Stimulated activated naive CD8-positive, alpha-beta T cell treated with anti-CD3 and anti-CD28 coated beads, Interleukin-15, amount 100 ng/mL, for 72 hours (primary cell): ENCODE measurements around the gene GATC.
"Not testable (repeated sequence)": the region's sequence is repeated elsewhere in the genome, so short reads cannot be mapped to it uniquely, and the experiment has no call there.

Experiments used
- ATAC-seq: fragments of 150-1000 bp; cut with Tn5 transposase; 2 replicates; pipeline ENCODE4 v1.10.0; 2021; ENCODE audit warnings: mild to moderate bottlenecking, moderate library complexity
- DNase-seq, 2 donors: peaks; one replicate each; pipeline ENCODE4 v3.0.0; 2021 to 2022
- H3K27ac Mint-ChIP-seq, 2 donors: one replicate each; pipeline ENCODE4 v1.8.0; 2022; ENCODE audit warnings: mild to moderate bottlenecking in 2 of 2, mixed read lengths in 2 of 2, moderate library complexity in 2 of 2
- H3K27me3 Mint-ChIP-seq: one replicate; pipeline ENCODE4 v1.8.0; 2022; ENCODE audit warnings: mixed read lengths
- H3K4me1 Mint-ChIP-seq: one replicate; pipeline ENCODE4 v1.8.0; 2022; ENCODE audit warnings: mild to moderate bottlenecking, mixed read lengths
- H3K4me3 Mint-ChIP-seq, 2 donors: one replicate each; pipeline ENCODE4 v1.8.0; 2022; ENCODE audit warnings: mild to moderate bottlenecking in 2 of 2, mixed read lengths in 2 of 2, moderate library complexity in 1 of 2
- H3K9me3 Mint-ChIP-seq, 2 donors: one replicate each; pipeline ENCODE4 v1.8.0; 2022; ENCODE audit warnings: mixed read lengths in 2 of 2

Gene GATC

DNA sequence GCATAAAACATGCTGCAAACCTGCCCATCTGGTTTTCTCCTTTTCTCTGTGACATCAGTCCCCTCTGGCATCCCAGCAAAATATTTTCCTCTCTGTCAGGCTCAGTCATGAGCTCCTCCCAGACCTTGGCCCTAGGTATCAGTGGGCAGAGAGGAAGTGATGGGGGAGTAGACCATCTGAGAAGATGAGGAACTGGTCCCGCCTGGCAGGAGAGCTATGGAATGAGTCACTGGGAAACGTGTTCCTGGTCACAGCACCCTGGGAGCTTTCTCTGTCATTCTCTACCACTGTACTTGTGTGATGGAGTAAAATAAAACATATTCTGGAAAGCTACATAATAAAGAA, 28.3 kb downstream of the GATC start:
- Mint-ChIP-seq H3K4me1 (peaks cover 38% of the 10 kb centered on the region), H3K27ac (peak overlapping the region in 1 of 2 donors; percentile 5), H3K9me3 (no peaks in the 10 kb centered on the region), H3K4me3 (no peak overlapping the region), H3K27me3 (no peaks in the 10 kb centered on the region)
- no peak for DNase-seq
- no peak for ATAC-seq

DNA sequence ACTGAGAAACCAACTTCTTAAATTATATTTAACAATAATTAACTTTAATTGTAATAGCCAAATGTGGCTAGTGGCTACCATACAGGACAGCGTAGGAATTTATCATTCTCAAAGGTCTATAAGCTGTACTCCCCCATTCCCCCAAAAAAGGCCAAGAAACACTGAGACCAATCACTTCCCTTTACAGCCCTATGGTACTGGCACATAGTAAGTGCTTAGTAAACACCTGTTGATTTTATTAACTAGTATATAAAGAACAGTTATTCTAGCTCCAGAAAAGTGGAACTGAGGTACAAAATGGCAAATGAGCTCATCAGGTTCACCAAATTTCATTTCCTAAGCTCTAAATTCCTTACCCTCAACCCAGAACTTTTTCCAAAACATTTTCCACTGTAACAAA, 29.4 kb downstream of the GATC start:
- Mint-ChIP-seq H3K27me3 (no peaks in the 10 kb centered on the region), H3K4me3 (no peak overlapping the region), H3K9me3 (no peaks in the 10 kb centered on the region), H3K27ac (no peak overlapping the region), H3K4me1 (peaks cover 28% of the 10 kb centered on the region)
- ATAC-seq: no peak
- no peak for DNase-seq

DNA sequence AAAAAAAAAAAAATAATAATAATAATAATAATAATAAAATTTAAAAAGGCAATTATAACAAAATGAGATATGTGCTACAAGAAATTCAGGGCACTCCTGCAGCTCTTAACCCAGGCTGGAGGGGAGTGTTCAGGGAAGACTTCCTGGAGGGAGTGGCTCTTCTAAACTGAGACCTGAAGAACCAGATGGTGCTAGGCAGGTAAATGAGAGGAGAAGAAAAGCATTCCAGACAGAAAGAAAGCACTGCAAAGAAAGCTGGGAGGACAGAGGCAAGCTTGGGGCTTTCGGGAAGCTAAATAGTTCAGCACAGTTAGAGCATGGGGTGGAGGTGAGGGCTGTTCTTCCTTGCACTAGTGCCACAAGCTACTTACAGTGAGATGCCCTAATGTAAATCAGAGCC, 33.2 kb downstream of the GATC start:
- Mint-ChIP-seq H3K27me3 (no peaks in the 10 kb centered on the region), H3K9me3 (no peaks in the 10 kb centered on the region), H3K27ac (no peak overlapping the region), H3K4me1 (peaks cover 3% of the 10 kb centered on the region), H3K4me3 (no peak overlapping the region)
- no peak for DNase-seq
- no peak for ATAC-seq

DNA sequence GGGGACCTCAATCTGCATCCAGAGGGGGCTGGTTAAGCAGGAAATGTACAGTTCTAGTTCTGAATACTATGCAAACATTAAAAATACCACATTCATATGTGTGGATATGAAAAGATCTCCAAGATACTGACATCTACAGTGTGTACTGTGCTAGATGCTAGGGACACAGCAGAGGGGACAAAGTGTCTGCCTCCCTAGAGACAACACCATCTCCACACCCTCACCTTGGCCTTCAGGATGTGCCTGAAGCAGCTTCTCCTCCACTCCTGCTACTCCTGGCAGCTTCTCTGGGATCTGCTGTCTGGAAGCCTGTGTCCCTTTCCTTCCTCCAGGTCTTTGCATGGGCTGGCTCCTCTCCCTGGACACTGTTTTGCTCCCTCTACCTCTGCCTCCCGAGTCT, 34.0 kb downstream of the GATC start:
- no peaks in the 10 kb centered on the region for H3K27me3 Mint-ChIP-seq
- no peaks in the 10 kb centered on the region for H3K4me1 Mint-ChIP-seq
- no peaks in the 10 kb centered on the region for H3K9me3 Mint-ChIP-seq
- DNase-seq (no peak), ATAC-seq (no peak)
- H3K27ac Mint-ChIP-seq: no peak overlapping the region
- H3K4me3 Mint-ChIP-seq: no peak overlapping the region

DNA sequence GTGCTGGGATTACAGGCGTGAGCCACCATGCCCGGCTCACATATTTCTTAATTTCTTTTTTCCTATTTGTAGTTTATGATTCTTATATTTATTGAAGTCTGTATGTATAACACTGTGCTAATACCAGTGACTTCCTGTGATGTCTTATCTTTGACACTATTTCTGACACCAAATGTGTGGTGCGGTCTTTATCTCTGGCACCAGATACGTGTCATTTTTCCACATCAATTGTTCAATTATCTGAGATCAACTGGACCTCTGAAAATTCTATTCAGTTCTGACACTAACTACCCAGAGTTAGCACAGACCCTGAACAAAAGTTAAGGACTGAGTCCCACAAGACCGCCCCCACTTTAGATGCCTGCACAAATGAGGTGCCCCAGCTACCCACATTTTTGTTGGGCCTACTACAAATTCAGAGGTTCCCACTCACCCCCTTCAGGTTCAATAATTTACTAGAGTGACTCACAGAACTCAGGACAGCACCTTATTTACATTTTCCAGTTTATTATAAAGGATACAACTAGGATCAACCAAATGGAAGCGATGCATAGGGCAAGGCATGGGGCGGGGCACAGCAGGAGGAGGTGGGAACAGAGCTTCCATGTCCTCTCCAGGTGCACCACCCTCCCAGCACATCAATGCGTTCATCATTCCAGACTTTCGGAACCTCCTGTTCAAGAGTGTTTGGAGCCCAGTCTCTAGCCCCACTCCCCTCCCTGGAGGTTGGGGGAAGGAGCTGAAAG, 35.0 kb downstream of the GATC start:
- no peak for DNase-seq
- Mint-ChIP-seq H3K4me3 (no peak overlapping the region), H3K27me3 (no peaks in the 10 kb centered on the region), H3K4me1 (no peaks in the 10 kb centered on the region), H3K27ac (no peak overlapping the region), H3K9me3 (no peaks in the 10 kb centered on the region)
- ATAC-seq: no peak

DNA sequence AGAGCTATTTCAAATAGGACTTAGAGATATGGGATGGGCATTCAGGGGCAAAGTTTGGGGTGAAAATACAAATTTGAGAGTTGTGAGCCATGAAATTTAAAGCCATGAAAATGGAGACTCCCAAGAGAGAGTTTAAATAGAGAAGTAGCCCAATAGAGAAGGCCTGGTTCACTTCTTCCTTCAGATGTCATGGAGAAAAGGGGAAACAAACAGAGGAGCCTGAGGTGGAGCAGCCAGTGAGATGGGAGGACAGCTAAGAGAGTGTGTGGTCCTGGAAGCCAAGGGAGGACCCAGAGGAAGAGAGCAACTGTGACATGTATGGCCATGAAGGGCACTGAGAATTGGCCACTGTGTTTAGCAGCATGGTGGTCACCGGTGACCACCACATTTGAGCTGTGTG, 37.4 kb downstream of the GATC start:
- Mint-ChIP-seq H3K27me3 (no peaks in the 10 kb centered on the region), H3K27ac (peak overlapping the region in 1 of 2 donors; percentile 55), H3K4me1 (no peaks in the 10 kb centered on the region), H3K4me3 (no peak overlapping the region), H3K9me3 (no peaks in the 10 kb centered on the region)
- no peak for DNase-seq
- ATAC-seq: no peak

DNA sequence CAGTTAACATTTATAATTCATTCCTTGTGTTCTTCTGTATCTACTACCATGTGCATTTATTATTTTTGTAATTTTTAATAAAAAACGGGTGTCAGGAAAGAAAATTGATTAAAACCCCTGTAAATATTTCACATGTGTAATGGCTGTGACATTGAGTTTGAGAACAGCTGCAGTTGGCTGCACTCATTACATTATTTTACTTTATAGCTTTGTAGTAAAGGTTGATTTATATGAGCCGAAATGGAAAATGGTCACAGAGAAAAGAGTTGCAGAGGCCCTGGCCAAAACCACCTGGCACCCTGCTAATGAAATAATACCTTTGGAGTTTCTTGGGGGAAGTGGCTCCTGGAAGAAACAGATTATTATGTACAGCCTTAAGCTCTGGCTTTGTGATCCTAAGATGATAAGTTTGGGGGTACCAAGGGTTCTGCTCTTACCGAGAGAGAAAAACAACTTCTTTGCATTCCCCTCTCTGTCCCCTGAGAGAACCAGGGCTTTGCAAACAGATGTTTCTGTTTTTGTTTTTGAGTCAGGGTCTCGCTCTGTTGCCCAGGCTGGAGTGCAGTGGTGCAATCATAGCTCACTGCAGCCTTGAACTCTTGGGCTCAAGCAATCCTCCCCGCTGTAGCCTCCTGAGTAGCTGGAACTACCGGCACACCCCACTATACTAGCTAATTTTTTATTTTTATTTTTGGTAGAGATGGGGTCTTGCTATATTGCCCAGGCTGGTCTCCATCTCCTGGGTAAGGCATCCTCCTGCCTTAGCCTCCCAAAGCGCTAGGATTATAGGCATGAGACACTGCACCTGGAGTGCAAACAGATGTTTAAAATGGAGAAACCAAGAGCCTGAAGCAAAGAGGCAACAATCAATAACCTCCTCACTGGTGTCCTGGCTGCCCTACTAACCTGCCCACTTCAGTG, 40.0 kb downstream of the GATC start:
- Mint-ChIP-seq H3K4me1 (no peaks in the 10 kb centered on the region), H3K4me3 (no peak overlapping the region), H3K27me3 (no peaks in the 10 kb centered on the region), H3K9me3 (no peaks in the 10 kb centered on the region), H3K27ac (no peak overlapping the region)
- ATAC-seq (no peak), DNase-seq (no peak)

DNA sequence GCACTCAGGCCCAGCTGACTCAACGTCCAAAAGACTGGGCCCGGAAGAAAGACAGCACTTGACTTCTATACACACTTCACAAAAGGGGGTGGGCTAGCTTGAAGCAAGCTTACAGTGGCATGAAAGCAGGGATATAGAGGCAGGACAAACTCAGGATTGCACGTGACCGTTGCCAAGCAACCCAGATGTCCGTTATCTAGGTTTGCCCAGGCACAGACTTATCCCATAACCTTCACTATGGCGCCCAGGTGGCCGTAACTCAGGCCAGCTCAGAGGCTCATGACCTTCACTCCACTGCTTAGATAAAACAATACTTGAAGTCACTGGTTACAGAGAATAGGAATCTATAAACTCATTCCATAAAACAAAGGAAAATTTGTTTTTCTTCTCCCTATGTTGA, 41.3 kb downstream of the GATC start:
- H3K4me1 Mint-ChIP-seq, DNase-seq, ATAC-seq, H3K27me3 Mint-ChIP-seq, H3K4me3 Mint-ChIP-seq, H3K27ac Mint-ChIP-seq, H3K9me3 Mint-ChIP-seq: not testable (repeated sequence)

DNA sequence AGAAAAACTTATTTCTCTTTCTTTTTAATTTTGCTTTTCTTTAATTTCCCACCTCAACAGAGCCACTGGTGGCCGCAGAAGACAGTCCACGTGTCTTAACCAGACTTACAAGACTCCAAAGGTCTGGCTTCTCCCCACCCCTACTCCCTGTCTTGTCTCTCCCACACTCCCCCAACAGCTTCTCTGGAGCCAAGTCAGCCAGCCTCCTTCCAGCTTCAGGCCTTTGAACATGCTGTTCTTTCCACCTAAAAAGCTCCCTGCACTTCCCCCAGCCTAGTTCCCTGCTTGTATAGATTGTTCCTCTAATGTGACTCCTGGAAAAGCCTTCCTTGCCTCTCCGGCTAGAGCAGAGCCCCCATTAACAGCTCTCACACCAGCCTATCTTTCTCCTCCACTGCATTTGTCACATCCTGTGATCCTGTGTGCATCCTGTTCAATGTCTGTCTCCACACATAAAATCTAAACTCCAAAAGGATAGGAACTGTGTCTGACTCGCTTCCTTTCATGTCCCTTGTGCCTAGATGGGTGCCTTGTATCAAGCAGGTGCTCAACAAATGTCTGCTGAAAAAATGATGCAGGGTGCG, 41.9 kb downstream of the GATC start:
- ATAC-seq (no peak), DNase-seq (no peak)
- Mint-ChIP-seq H3K27me3 (no peaks in the 10 kb centered on the region), H3K4me3 (no peak overlapping the region), H3K4me1 (no peaks in the 10 kb centered on the region), H3K9me3 (no peaks in the 10 kb centered on the region), H3K27ac (peak overlapping the region in 1 of 2 donors; percentile 7)

DNA sequence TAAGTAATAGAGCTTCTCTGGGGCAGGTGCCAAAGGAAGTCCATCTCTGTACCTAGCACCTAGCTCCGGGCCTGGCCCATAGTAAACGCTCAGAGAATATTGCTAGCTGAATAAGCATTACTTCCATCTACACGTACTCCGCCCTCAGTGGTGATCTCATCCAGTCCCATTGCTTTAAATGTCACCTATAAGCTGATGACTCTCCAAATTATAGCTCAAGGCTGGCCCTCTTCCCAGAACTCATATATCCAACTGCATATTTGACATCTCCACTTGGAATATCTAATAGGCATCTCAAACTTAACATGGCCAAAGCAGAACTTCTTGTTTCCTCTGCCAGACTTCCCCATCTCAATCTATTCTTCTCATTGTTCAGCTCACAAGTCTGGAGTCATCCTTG, 42.8 kb downstream of the GATC start:
- Mint-ChIP-seq H3K9me3 (no peaks in the 10 kb centered on the region), H3K4me1 (no peaks in the 10 kb centered on the region), H3K27ac (no peak overlapping the region), H3K27me3 (no peaks in the 10 kb centered on the region), H3K4me3 (no peak overlapping the region)
- DNase-seq (no peak), ATAC-seq (no peak)

DNA sequence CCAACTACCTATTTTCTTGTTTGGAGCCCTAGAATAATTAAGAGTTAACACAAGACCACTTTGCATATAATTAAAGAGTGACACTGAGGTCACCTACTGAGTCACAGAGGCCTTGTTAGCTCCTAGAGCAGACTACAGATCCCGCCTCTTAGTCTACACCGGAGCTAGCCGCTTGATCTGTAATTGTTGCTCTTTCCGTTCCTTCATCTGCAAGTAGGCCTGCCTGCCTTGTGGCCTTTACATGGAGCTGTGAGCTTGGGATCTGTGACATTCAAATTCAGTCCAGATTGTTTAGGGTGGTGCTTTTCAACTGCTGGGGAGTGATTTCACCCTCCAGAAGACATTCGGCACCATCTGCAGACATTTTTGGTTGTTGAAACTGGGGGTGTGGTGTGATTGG, 44.1 kb downstream of the GATC start:
- Mint-ChIP-seq H3K9me3 (no peaks in the 10 kb centered on the region), H3K27ac (no peak overlapping the region), H3K4me1 (peaks cover 7% of the 10 kb centered on the region), H3K4me3 (no peak overlapping the region), H3K27me3 (no peaks in the 10 kb centered on the region)
- no peak for ATAC-seq
- DNase-seq: no peak

DNA sequence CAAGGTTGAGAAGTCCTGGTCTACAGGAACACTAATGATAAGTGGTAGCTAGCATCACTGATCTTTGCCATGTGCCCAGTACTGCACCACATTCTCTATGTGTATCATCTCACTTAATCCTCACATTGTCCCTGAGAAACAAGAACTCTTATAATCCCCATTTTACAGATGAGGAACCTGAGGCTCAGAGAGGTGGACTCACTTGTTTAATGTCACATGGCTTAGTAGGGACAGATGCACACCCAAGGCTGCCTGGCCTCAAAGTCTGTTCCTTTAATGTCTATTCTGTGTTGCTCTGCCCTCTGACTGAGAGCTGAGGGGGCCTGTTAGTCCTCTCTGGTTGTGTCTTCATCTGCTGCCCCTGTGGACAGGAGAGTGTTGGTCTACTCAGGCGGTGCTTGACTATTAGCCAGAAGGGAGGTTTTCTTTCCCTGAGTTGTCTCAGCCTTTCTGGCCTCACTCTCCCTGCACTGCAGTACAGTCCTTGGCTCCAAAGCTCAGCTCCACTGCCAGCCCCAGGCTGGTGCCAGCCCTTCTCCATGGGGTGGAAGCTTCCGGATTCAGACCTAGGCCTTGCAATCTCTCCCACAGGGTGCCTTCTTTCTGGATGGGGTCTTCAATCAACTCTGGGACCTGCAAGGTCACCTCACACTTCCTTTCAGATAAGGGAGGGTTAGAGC, 44.7 kb downstream of the GATC start:
- H3K27ac Mint-ChIP-seq: no peak overlapping the region
- H3K9me3 Mint-ChIP-seq: no peaks in the 10 kb centered on the region
- no peaks in the 10 kb centered on the region for H3K27me3 Mint-ChIP-seq
- DNase-seq: no peak
- H3K4me1 Mint-ChIP-seq: peaks cover 11% of the 10 kb centered on the region
- no peak for ATAC-seq
- H3K4me3 Mint-ChIP-seq: no peak overlapping the region

DNA sequence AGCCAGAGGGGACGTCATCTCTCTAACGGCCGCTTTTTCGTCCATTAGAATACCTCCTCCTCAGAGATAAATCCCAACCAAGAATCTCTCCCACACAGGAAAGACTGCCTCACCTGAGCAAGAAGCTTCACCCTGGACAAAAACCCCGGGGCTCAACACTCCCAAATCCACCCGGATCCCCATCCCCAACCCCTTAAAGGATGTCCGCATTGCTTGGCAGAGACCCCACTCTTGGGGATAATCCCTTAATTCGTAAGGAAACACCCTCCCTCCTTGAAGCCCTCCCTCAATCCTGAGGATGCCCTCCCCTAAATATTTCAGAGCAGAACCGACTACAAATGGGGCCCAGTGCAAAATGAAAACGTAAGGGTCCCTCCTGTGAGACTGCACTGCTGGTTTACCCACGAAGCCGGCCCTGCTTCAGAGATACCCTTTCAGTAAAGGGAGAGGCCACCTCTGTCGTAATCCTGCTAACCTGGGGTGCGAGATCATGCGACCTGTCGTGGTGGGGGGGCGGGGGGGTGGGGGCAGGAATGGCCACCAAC, 49.0 kb downstream of the GATC start:
- no peaks in the 10 kb centered on the region for H3K27me3 Mint-ChIP-seq
- DNase-seq (no peak), ATAC-seq (peak; percentile 21)
- H3K4me3 Mint-ChIP-seq: peak overlapping the region; percentile 87 to 91
- H3K4me1 Mint-ChIP-seq: peaks cover 31% of the 10 kb centered on the region
- H3K9me3 Mint-ChIP-seq: no peaks in the 10 kb centered on the region
- H3K27ac Mint-ChIP-seq: peak overlapping the region; percentile 80 to 87

DNA sequence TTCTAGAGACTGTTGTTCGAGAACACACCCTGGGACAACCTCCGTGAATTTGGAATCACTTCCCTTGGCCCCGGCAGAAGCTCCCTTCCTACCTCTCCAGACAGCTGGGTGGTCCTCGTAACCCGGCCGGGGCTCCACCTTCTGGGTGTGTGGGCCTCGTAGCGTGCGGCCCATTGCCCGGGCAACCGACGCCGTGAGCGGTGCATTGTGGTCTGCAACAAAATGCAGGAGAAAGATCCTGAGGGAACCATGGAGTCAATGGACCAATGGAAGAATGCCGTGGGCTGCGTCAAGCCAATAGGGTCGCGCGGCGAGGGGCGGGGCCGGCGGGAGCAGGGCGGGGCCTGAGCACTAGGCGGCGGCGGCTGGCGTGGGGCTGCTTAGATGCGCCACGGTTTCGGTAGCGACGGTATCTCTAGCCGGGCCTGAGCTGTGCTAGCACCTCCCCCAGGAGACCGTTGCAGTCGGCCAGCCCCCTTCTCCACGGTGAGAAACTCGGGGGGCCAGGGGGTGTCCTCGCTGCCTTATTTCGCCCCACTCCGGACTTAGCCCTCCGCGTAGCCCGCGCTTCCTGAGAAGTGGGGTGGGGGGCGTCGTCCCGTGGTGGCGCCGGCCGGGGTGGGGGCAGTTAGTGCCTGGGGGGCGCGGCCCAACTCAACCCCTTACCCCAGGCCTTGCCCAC, 49.6 kb downstream of the GATC start, which contains the start of gene DYNLL1:
DYNLL1 (plus strand) TSS at position 383 of the 682 bp plus-strand sequence. CDS start 309 bp downstream, outside the sequence.
- H3K4me1 Mint-ChIP-seq: peaks cover 31% of the 10 kb centered on the region
- H3K27me3 Mint-ChIP-seq: no peaks in the 10 kb centered on the region
- no peaks in the 10 kb centered on the region for H3K9me3 Mint-ChIP-seq
- ATAC-seq: peak; percentile 98
- DNase-seq: peak; percentile 97 to 98
- peak within 1 kb of the TSS; percentile 87 to 91 for H3K4me3 Mint-ChIP-seq
- peak within 1 kb of the TSS; percentile 92 to 95 for H3K27ac Mint-ChIP-seq
